Liver (tissue), 9 donors: ENCODE measurements around the gene SCTR. TPM values are rescaled to one million over a fixed set of nuclear protein-coding genes. Genes with fewer than 3 reads are reported as not detected.

Experiments used
- DNase-seq: peaks from one replicate; pipeline ENCODE4 v3.0.0-alpha.2; 2017; ENCODE audit warnings: low spot score
- H3K27ac ChIP-seq, 2 donors: one replicate each; pipeline ENCODE4 v1.7.0; 2013; ENCODE audit warnings: inconsistent platforms in 2 of 2, low read length in 2 of 2, control low read depth in 1 of 2, low read depth in 1 of 2, mild to moderate bottlenecking in 1 of 2
- H3K27me3 ChIP-seq, 4 donors: one replicate each; pipeline versions ENCODE4 v1.6.1 to v1.7.0; 2013; ENCODE audit warnings: low read length in 3 of 4, inconsistent platforms in 1 of 4, mild to moderate bottlenecking in 1 of 4, moderate library complexity in 1 of 4; ENCODE audit not compliant: control insufficient read depth in 4 of 4, insufficient read depth in 4 of 4
- H3K36me3 ChIP-seq, 4 donors: one replicate each; pipeline versions ENCODE4 v1.6.1 to v1.7.0; 2013; ENCODE audit warnings: low read length in 3 of 4, mild to moderate bottlenecking in 3 of 4, low read depth in 1 of 4, moderate library complexity in 1 of 4; ENCODE audit not compliant: control insufficient read depth in 4 of 4, insufficient read depth in 3 of 4
- H3K4me1 ChIP-seq, 4 donors: one replicate each; pipeline versions ENCODE4 v1.6.1 to v1.7.0; 2013; ENCODE audit warnings: low read length in 3 of 4, mild to moderate bottlenecking in 3 of 4, moderate library complexity in 1 of 4; ENCODE audit not compliant: control insufficient read depth in 4 of 4, insufficient read depth in 4 of 4
- H3K4me3 ChIP-seq, 3 donors: one replicate each; pipeline versions ENCODE4 v1.6.1 to v1.7.0; 2013; ENCODE audit warnings: low read length in 3 of 3, control low read depth in 1 of 3, low read depth in 1 of 3, mild to moderate bottlenecking in 1 of 3
- H3K9ac ChIP-seq, 2 donors: one replicate each; pipeline ENCODE4 v1.7.0; 2013; ENCODE audit warnings: low read length in 2 of 2, mild to moderate bottlenecking in 2 of 2, moderate library complexity in 2 of 2, control low read depth in 1 of 2, low read depth in 1 of 2
- H3K9me3 ChIP-seq, 4 donors: one replicate each; pipeline versions ENCODE4 v1.6.1 to v1.7.0; 2013; ENCODE audit warnings: low read length in 3 of 4; ENCODE audit not compliant: control insufficient read depth in 4 of 4
- ATF3 ChIP-seq: IDR thresholded peaks from 2 replicates; pipeline ENCODE4 v1.6.1; 2016; ENCODE audit warnings: antibody characterized with exemption
- CTCF ChIP-seq: fragments of 150-350 bp; IDR thresholded peaks from 2 replicates; pipeline ENCODE4 v1.5.1; 2017; ENCODE audit warnings: improper control_type of control experiment, low read depth, low read length; ENCODE audit not compliant: missing input control
- EGR1 ChIP-seq, 2 donors: IDR thresholded peaks; 2 replicates each; pipeline ENCODE4 v1.6.1; 2016 to 2018; ENCODE audit warnings: antibody characterized with exemption in 2 of 2, low read depth in 2 of 2
- GABPA ChIP-seq, 2 donors: IDR thresholded peaks in 1 of 2; conservative IDR thresholded peaks in 1 of 2; 2 replicates each; pipeline ENCODE4 v1.6.1; 2016; ENCODE audit warnings: antibody characterized with exemption in 2 of 2, mild to moderate bottlenecking in 1 of 2, moderate library complexity in 1 of 2
- JUND ChIP-seq, 2 donors: IDR thresholded peaks; 2 replicates each; pipeline ENCODE4 v1.6.1; 2016; ENCODE audit warnings: antibody characterized with exemption in 2 of 2
- NR2F2 ChIP-seq: IDR thresholded peaks from 2 replicates; pipeline ENCODE4 v1.6.1; 2016; ENCODE audit warnings: antibody characterized with exemption
- RAD21 ChIP-seq, 2 donors: IDR thresholded peaks; 2 replicates each; pipeline ENCODE4 v1.6.1; 2016; ENCODE audit warnings: antibody characterized with exemption in 2 of 2, mild to moderate bottlenecking in 2 of 2
- REST ChIP-seq: IDR thresholded peaks from 2 replicates; pipeline ENCODE4 v1.6.1; 2016; ENCODE audit warnings: antibody characterized with exemption, mild to moderate bottlenecking
- YY1 ChIP-seq: IDR thresholded peaks from 2 replicates; pipeline ENCODE4 v1.6.1; 2016; ENCODE audit warnings: antibody characterized with exemption, mild to moderate bottlenecking
- ZBTB33 ChIP-seq: IDR thresholded peaks from 2 replicates; pipeline ENCODE4 v1.6.1; 2016; ENCODE audit warnings: antibody characterized with exemption
- WGBS: extraction: QIAGEN DNeasy Blood & Tissue Kit; methylation state at CpG from one replicate; pipeline ENCODE4 v1.1.7; 2013; 5-methylcytosine and 5-hydroxymethylcytosine counted together
- polyA plus RNA-seq, 2 donors: library from polyadenylated mRNA; stranded (reverse) in 1 of 2; unstranded in 1 of 2; fragments of 200-250 nt in 1 of 2; fragments of >200 nt in 1 of 2; fragmentation: Nextera tagmentation in 1 of 2; extraction: Ambion mirVana in 1 of 2; gene quantifications; one replicate each; pipeline versions ENCODE4 v1.2.1 to v1.2.3, GENCODE V29; 2013 to 2015
- total RNA-seq, 2 donors: library from RNA; depleted of rRNA; stranded (reverse); fragments of >200 nt; gene quantifications; one replicate each; pipeline ENCODE4 v1.2.3, GENCODE V29; 2014
- TF ChIP-seq, protein P1 (sequence below): IDR thresholded peaks from 2 replicates; pipeline ENCODE4 v1.6.1; 2016; ENCODE audit warnings: antibody characterized with exemption
- donor health status: healthy.
- donor health status: healthy.
- donor health status: healthy.
- donor health status: healthy.
- donor health status: healthy.

Gene SCTR
- total and polyA plus RNA-seq, 4 donors, result 0.17 to 0.47 (median 0.29) TPM

GRCh38 chr2:119481501-119482455 lies 42.5 kb downstream of the SCTR start:
- Histone ChIP-seq H3K4me1 (peaks cover 6 to 51% (median 30%) of the 10 kb centered on the region in 4 donors), H3K9me3 (no peaks in the 10 kb centered on the region), H3K4me3 (no peak overlapping the region), H3K9ac (no peak overlapping the region), H3K27ac (peak overlapping the region in 1 of 2 donors; percentile 32), H3K27me3 (no peaks in the 10 kb centered on the region), H3K36me3 (no peaks in the 10 kb centered on the region)
- 81% methylated on average over 16 of the region's 16 CpGs for WGBS
- TF ChIP-seq YY1 (no peak), RAD21 (IDR thresholded peaks at IDR 0.05) (peak in 1 of 2 donors; percentile 24)
- DNase-seq, result peak; percentile 17

DNA sequence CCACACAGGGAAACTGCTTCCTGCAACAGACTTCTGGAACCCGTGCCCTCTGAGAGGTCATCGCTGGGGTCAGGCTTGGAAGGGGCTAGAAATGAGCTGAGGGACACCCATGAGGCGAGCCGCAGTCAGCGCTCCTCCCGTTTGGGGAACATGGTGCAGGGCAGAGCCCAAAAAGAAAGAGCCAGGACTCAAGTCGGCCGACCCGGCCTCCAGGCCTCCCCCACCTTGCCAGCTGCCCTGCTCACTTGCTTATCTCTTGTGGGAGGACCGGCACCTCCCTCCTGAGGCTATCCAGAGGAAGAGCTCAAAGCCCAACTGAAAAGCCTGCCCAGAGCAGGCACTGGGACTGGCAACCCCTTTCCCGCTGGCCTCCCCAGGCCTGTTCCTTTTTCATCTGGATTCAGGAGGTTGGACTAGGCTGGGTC lies 43.6 kb downstream of the SCTR start:
- H3K36me3 ChIP-seq, result no peaks in the 10 kb centered on the region
- no peak for TF ChIP-seq ZBTB33
- no peak for TF ChIP-seq CTCF
- TF ChIP-seq REST, result no peak
- TF ChIP-seq EGR1 (IDR thresholded peaks at IDR 0.05; ENCODE audit: low read depth in 2 of 2), result no peak
- no peak for TF ChIP-seq GABPA (IDR thresholded peaks at IDR 0.05 in 1 of 2, conservative IDR thresholded peaks at IDR 0.05 in 1 of 2)
- TF ChIP-seq ATF3, result no peak
- no peak for TF ChIP-seq NR2F2
- TF ChIP-seq, protein P1, sequence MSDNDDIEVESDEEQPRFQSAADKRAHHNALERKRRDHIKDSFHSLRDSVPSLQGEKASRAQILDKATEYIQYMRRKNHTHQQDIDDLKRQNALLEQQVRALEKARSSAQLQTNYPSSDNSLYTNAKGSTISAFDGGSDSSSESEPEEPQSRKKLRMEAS, result no peak
- TF ChIP-seq YY1, result no peak
- no peak for TF ChIP-seq JUND (IDR thresholded peaks at IDR 0.05)
- H3K27ac ChIP-seq, result no peak overlapping the region
- peaks cover 4 to 46% (median 28%) of the 10 kb centered on the region in 4 donors for H3K4me1 ChIP-seq
- whole genome bisulfite sequencing, result 92% methylated on average over 11 of the region's 11 CpGs
- no peaks in the 10 kb centered on the region for H3K27me3 ChIP-seq
- DNase-seq, result peak; percentile 22
- H3K9ac ChIP-seq, result no peak overlapping the region
- no peaks in the 10 kb centered on the region for H3K9me3 ChIP-seq
- no peak overlapping the region for H3K4me3 ChIP-seq
